Spleen (tissue), 7 donors: ENCODE data around the gene MOCS2.

Source experiments
- CTCF ChIP-seq, 11 experiments: fragments of 200-600 bp in 7 of 11; fragments of 450-650 bp in 4 of 11; sonication (generic) in 4 of 11; IDR thresholded peaks in 8 of 11; conservative IDR thresholded peaks in 3 of 11; 1 replicate in 7 of 11; 2 replicates in 4 of 11; pipeline versions ENCODE4 v1.4.0 to v1.8.0; 2016 to 2021; ENCODE audit warnings: antibody characterized with exemption in 11 of 11, inconsistent platforms in 4 of 11, mild to moderate bottlenecking in 1 of 11
- POLR2A ChIP-seq, 3 donors: fragments of 450-650 bp; IDR thresholded peaks; one replicate each; pipeline ENCODE4 v1.5.1; 2017; ENCODE audit warnings: antibody characterized with exemption in 3 of 3, mild to moderate bottlenecking in 1 of 3
- donor health status: DM: no; HTN: no; CAD: no; lungs with moderate emphysema.
- donor health status: DM: no; HTN: no; CAD: no.
- donor health status: DM: no; HTN: no; CAD: no.

GRCh38 chr5:53100606-53101005, 9.0 kb downstream of the MOCS2 start:
- TF ChIP-seq CTCF (IDR thresholded peaks at IDR 0.05 in 8 of 11, conservative IDR thresholded peaks at IDR 0.05 in 3 of 11) (no peak), POLR2A (IDR thresholded peaks at IDR 0.05) (no peak)
